Adrenal gland (tissue), 12 donors: ENCODE measurements around the gene C1QTNF12. TPM values are rescaled to one million over a fixed set of nuclear protein-coding genes. Genes with fewer than 3 reads are reported as not detected.

Experiments
- DNase-seq, 7 donors: peaks; one replicate each; pipeline ENCODE4 v3.0.0-alpha.2; 2019 to 2020
- H3K27ac ChIP-seq, 5 donors: fragments of 200-600 bp; sonication (generic) in 4 of 5; 1 replicate in 3 of 5; 2 replicates in 2 of 5; pipeline versions ENCODE4 v1.5.1 to v1.8.0; 2016 to 2020; ENCODE audit warnings: mild to moderate bottlenecking in 1 of 5
- H3K27me3 ChIP-seq: fragments of 200-600 bp; 2 replicates; pipeline ENCODE4 v1.8.0; 2021
- H3K36me3 ChIP-seq, 2 donors: fragments of 200-600 bp; replicated peaks in 1 of 2; 1 replicate in 1 of 2; 2 replicates in 1 of 2; pipeline versions ENCODE4 v1.5.1 to v1.8.0; 2018 to 2022
- H3K4me1 ChIP-seq, 2 donors: fragments of 200-600 bp; replicated peaks in 1 of 2; 1 replicate in 1 of 2; 2 replicates in 1 of 2; pipeline versions ENCODE4 v1.5.1 to v1.8.0; 2018 to 2021
- H3K4me3 ChIP-seq, 4 donors: fragments of 200-600 bp; sonication (generic) in 3 of 4; one replicate each; pipeline ENCODE4 v1.5.1; 2016 to 2018
- H3K9me3 ChIP-seq, 3 donors: fragments of 200-600 bp; sonication (generic) in 1 of 3; replicated peaks in 1 of 3; 1 replicate in 2 of 3; 2 replicates in 1 of 3; pipeline versions ENCODE4 v1.5.1 to v1.8.0; 2016 to 2021
- CTCF ChIP-seq, 6 experiments: fragments of 450-650 bp in 4 of 6; fragments of 200-600 bp in 2 of 6; sonication (generic) in 1 of 6; IDR thresholded peaks; 1 replicate in 5 of 6; 2 replicates in 1 of 6; pipeline versions ENCODE4 v1.5.1 to v1.8.0; 2016 to 2021; ENCODE audit warnings: antibody characterized with exemption in 6 of 6, mild to moderate bottlenecking in 2 of 6, moderate library complexity in 1 of 6
- POLR2A ChIP-seq, 2 donors: fragments of 450-650 bp; IDR thresholded peaks; one replicate each; pipeline ENCODE4 v1.6.1; 2017; ENCODE audit warnings: antibody characterized with exemption in 2 of 2, mild to moderate bottlenecking in 2 of 2, moderate library complexity in 1 of 2
- WGBS, 4 donors: extraction: QIAGEN DNeasy Blood & Tissue Kit in 2 of 4; methylation state at CpG; one replicate each; pipeline versions ENCODE4 v1.1.5 to v1.1.7; 2013 to 2017; 5-methylcytosine and 5-hydroxymethylcytosine counted together
- intact Hi-C, 2 donors: fragments of 100-400 bp; cut with DNase I; formaldehyde crosslinking; loops; one replicate each; pipeline versions ENCODE4 v1.14.1 to v1.15.0; 2022 to 2023
- polyA plus RNA-seq, 3 donors: library from polyadenylated mRNA; stranded (reverse); fragments of 200-250 nt in 2 of 3; fragments of 350-450 nt in 1 of 3; fragmentation: Illumina TruSeq in 1 of 3; extraction: RNeasy Lipid Tissue Mini Kit (QIAGEN cat#74804) in 1 of 3; gene quantifications; one replicate each; pipeline ENCODE4 v1.2.3, GENCODE V29; 2013 to 2014
- total RNA-seq, 9 donors: library from RNA; depleted of rRNA in 4 of 9; stranded (reverse); fragments of >200 nt in 4 of 9; fragments of 120-200 nt in 1 of 9; fragmentation: NEBNext Ultra II Directional in 1 of 9; extraction: Animal tissue kit (Norgen Biotek cat#: 25700) in 1 of 9; gene quantifications; one replicate each; pipeline versions ENCODE4 v1.1.0 to v1.2.4, GENCODE V29; 2013 to 2023
- donor health status: healthy with polysubstance abuse.
- donor health status: Bipolar disorder and iron deficiency.
- donor health status: DM: yes; HTN: yes; CAD: no.
- donor health status: DM: no; HTN: no; CAD: no.
- donor health status: DM: no; HTN: no; CAD: no.
- donor health status: DM: yes; HTN: yes; CAD: no.

Gene C1QTNF12
- total and polyA plus RNA-seq, 12 donors = 0.28 to 4.3 (median 1.3) TPM; not detected in 3

- DNase-seq = no peak
- Histone ChIP-seq H3K4me3 (no peak overlapping the region), H3K36me3 (no peaks in the 10 kb centered on the region), H3K9me3 (no peaks in the 10 kb centered on the region), H3K27ac (no peak overlapping the region), H3K27me3 (peaks cover 18% of the 10 kb centered on the region), H3K4me1 (peaks cover 4 to 16% of the 10 kb centered on the region in 2 donors)
- intact Hi-C loops = no loop called here
- WGBS, 4 donors = 64 to 82% (median 80%) methylated on average over 12 to 31 of the region's 32 CpGs
- TF ChIP-seq POLR2A (IDR thresholded peaks at IDR 0.05) = no peak
- TF ChIP-seq CTCF (IDR thresholded peaks at IDR 0.05) = no peak
Observed at GRCh38 chr1:1284221-1285101, 37.9 kb upstream of the C1QTNF12 start.

DNA sequence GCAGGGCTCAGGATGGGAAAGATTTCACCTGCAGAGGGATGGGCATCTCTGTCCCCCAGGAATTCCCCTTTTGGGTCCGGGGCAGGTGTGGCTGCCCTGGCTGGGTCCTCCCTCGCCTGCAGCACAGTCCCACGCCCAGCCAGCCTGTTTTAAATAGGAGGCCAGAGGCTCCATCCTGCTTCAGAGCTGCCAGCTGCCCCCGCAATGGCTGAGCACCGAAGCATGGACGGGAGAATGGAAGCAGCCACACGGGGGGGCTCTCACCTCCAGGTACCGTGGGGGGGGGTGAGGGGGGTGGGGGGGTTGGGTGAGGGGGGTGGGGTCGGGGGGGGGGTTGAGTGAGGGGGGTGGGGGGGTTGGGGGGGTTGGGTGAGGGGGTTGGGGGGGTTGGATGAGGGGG lies 37.3 kb upstream of the C1QTNF12 start:
- no peaks in the 10 kb centered on the region for H3K9me3 ChIP-seq
- H3K4me1 ChIP-seq = peaks cover 4 to 16% of the 10 kb centered on the region in 2 donors
- H3K27ac ChIP-seq = no peak overlapping the region
- H3K4me3 ChIP-seq = no peak overlapping the region
- no peak for DNase-seq
- intact Hi-C loops = no loop called here
- 10 to 15% (median 13%) methylated on average over 4 to 8 of the region's 9 CpGs; no CpG with 5 or more reads in 1 of the 4 donors for WGBS, 4 donors
- peaks cover 18% of the 10 kb centered on the region for H3K27me3 ChIP-seq
- no peak for TF ChIP-seq CTCF (IDR thresholded peaks at IDR 0.05)
- no peak for TF ChIP-seq POLR2A (IDR thresholded peaks at IDR 0.05)
- H3K36me3 ChIP-seq = no peaks in the 10 kb centered on the region

DNA sequence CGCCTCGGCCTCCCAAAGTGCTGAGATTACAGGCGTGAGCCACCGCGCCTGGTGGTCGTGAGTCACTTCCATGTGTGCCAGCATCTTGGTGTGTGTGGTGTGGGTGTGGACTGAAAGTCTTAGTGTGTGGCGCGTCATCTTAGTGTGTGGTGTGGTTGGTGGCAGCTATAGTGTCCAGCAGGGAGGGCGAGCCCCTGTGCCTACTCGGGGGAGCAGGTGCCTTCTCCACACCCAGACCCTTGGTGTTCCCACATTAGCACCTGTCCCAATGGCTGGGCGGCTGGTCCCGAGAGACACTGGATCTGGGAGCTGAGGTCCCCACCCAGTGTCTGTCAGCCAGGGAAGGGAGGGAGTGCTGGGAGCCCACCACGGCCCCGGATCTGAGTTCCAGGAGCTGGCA lies 36.5 kb upstream of the C1QTNF12 start:
- Histone ChIP-seq H3K4me3 (no peak overlapping the region), H3K27me3 (peaks cover 18% of the 10 kb centered on the region), H3K9me3 (no peaks in the 10 kb centered on the region), H3K36me3 (no peaks in the 10 kb centered on the region), H3K27ac (no peak overlapping the region), H3K4me1 (peaks cover 4 to 16% of the 10 kb centered on the region in 2 donors)
- DNase-seq = peak in 1 of 7 donors; percentile 13
- WGBS, 4 donors = 65 to 72% (median 69%) methylated on average over 8 to 14 of the region's 14 CpGs
- intact Hi-C loops = no loop called here
- TF ChIP-seq POLR2A (IDR thresholded peaks at IDR 0.05) = no peak
- TF ChIP-seq CTCF (IDR thresholded peaks at IDR 0.05) = no peak

DNA sequence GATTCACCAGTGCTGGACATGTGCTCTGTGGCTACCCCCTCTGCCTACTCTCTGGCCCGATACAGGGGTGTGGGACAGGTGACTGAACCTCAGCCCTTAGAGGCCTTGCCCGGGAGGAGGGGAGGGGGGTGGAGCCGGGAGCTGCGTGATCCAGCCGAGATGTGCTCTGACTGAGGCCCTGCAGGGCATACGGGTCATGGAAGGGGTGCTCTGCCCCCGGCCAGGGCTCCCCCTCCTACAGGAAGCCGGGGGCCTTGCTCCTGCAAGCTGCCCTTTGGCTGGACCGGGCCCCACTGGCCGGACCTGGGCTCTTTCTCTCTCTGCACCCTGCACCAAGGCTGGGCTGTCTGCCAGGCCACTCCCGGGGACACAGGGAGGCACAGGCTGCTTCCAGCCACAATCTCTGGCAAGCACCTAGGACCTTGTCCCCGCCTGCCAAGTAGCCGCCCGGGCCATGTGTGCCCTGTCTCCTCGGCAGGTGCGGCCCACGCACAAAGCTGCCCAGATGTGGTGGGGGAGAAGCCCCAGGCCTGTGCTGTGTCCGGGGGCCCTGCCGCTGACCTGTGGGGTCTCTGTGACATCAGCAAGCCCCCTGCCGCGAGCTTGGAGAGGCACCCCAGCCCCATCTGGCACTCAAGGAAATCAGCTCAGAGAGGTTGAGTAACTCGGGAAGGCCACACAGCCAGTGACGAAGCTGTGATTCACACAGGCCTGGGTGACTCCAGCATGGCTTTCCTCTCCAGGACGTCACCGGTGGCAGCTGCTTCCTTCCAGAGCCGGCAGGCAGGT lies 35.2 kb upstream of the C1QTNF12 start:
- 26 to 34% (median 29%) methylated on average over 10 to 26 of the region's 26 CpGs for WGBS, 4 donors
- H3K36me3 ChIP-seq = no peaks in the 10 kb centered on the region
- no peaks in the 10 kb centered on the region for H3K9me3 ChIP-seq
- TF ChIP-seq POLR2A (IDR thresholded peaks at IDR 0.05) (no peak), CTCF (IDR thresholded peaks at IDR 0.05) (no peak)
- peak overlapping the region in 4 of 5 donors; percentile 38 to 88 (median 74) for H3K27ac ChIP-seq
- H3K27me3 ChIP-seq = peaks cover 18% of the 10 kb centered on the region
- H3K4me1 ChIP-seq = peaks cover 4 to 16% of the 10 kb centered on the region in 2 donors
- no peak overlapping the region for H3K4me3 ChIP-seq
- intact Hi-C loops = no loop called here
- DNase-seq = peak; percentile 81 to 93 (median 91)
